Ascending aorta (tissue), 2 donors: ENCODE results near the gene PDE4B. TPM values are rescaled to one million over a fixed set of nuclear protein-coding genes. Genes with fewer than 3 reads are reported as not detected.

Experiments
- DNase-seq, 2 donors: peaks; one replicate each; pipeline ENCODE4 v3.0.0-alpha.2; 2019; ENCODE audit warnings: low spot score in 2 of 2
- H3K27ac ChIP-seq, 2 donors: fragments of 200-600 bp; sonication (generic); one replicate each; pipeline ENCODE4 v1.5.1; 2016 to 2017; ENCODE audit warnings: mild to moderate bottlenecking in 1 of 2
- H3K27me3 ChIP-seq: fragments of 200-600 bp; sonication (generic); one replicate; pipeline ENCODE4 v1.5.1; 2017
- H3K36me3 ChIP-seq, 2 donors: fragments of 200-600 bp; sonication (generic); one replicate each; pipeline ENCODE4 v1.5.1; 2016
- H3K4me1 ChIP-seq, 2 donors: fragments of 200-600 bp; sonication (generic); one replicate each; pipeline ENCODE4 v1.5.1; 2016 to 2017; ENCODE audit warnings: mild to moderate bottlenecking in 1 of 2
- H3K4me3 ChIP-seq, 2 donors: fragments of 200-600 bp; sonication (generic); one replicate each; pipeline ENCODE4 v1.5.1; 2016 to 2017; ENCODE audit warnings: mild to moderate bottlenecking in 1 of 2
- H3K9me3 ChIP-seq, 2 donors: fragments of 200-600 bp; sonication (generic); one replicate each; pipeline ENCODE4 v1.5.1; 2016
- intact Hi-C: fragments of 100-400 bp; cut with DNase I; formaldehyde crosslinking; loops from one replicate; pipeline ENCODE4 v1.15.1; 2023
- total RNA-seq: library from RNA; depleted of rRNA; stranded (reverse); fragments of >200 nt; gene quantifications from one replicate; pipeline ENCODE4 v1.1.0, GENCODE V29; 2016
- TF ChIP-seq, protein P1 (sequence below), 3 experiments: fragments of 200-600 bp in 2 of 3; fragments of 450-650 bp in 1 of 3; sonication (generic) in 2 of 3; IDR thresholded peaks; one replicate each; pipeline ENCODE4 v1.5.1; 2016 to 2019; ENCODE audit warnings: antibody characterized with exemption in 3 of 3, mild to moderate bottlenecking in 1 of 3, moderate library complexity in 1 of 3

The PDE4B gene
- total RNA-seq, 1 donor from 2014 or later: 4.5 TPM

DNA sequence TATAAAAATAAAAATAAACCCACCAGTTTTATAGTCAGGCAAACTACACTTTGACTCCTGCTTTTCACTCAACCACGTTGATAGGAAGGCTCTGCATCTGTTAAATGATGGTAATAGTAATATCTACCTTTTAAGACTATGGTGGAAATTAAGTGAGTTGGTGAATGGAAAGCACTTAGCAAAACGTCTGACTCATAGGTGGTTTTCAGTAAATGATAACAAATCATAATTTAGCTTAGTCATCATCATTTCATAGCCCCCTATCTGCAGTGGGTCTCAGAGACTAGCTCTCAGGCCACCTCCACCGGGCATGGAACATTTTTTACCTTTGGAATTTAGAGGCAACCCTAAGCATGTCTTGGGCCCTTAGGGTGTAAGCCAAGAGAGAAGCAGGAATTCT is 160.0 kb downstream of the PDE4B start:
- Histone ChIP-seq H3K27me3 (no peaks in the 10 kb centered on the region), H3K36me3 (no peaks in the 10 kb centered on the region), H3K4me1 (no peaks in the 10 kb centered on the region), H3K9me3 (no peaks in the 10 kb centered on the region), H3K27ac (no peak overlapping the region), H3K4me3 (no peak overlapping the region)
- intact Hi-C loops: loop anchor here (10.0 kb wide), 1 partner anchor 782 kb away; no protein-coding TSS in a partner anchor
- TF ChIP-seq, protein P1, sequence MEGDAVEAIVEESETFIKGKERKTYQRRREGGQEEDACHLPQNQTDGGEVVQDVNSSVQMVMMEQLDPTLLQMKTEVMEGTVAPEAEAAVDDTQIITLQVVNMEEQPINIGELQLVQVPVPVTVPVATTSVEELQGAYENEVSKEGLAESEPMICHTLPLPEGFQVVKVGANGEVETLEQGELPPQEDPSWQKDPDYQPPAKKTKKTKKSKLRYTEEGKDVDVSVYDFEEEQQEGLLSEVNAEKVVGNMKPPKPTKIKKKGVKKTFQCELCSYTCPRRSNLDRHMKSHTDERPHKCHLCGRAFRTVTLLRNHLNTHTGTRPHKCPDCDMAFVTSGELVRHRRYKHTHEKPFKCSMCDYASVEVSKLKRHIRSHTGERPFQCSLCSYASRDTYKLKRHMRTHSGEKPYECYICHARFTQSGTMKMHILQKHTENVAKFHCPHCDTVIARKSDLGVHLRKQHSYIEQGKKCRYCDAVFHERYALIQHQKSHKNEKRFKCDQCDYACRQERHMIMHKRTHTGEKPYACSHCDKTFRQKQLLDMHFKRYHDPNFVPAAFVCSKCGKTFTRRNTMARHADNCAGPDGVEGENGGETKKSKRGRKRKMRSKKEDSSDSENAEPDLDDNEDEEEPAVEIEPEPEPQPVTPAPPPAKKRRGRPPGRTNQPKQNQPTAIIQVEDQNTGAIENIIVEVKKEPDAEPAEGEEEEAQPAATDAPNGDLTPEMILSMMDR (IDR thresholded peaks at IDR 0.05): no peak
- DNase-seq: no peak

DNA sequence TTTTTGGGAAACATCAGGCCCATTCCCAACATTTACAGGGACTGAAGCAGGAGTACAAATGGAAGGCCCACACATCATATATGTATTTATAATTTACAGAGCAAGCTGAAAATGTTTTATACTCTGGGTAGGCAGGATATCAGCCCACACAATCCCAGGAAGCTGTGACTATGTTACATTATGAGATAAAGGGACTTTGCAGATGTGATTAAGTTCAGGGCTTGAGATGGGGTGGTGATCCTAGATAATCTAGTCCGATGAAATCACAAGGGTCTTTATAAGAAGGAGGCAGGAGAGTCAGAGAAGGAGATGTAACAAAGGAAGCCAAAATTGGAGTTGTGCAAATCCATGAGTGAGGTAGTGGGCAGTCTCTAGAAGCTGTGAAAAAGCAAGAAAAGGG is 160.5 kb downstream of the PDE4B start:
- Histone ChIP-seq H3K4me3 (no peak overlapping the region), H3K36me3 (no peaks in the 10 kb centered on the region), H3K27ac (no peak overlapping the region), H3K9me3 (no peaks in the 10 kb centered on the region), H3K4me1 (no peaks in the 10 kb centered on the region), H3K27me3 (no peaks in the 10 kb centered on the region)
- intact Hi-C loops: loop anchor here (10.0 kb wide), 1 partner anchor 782 kb away; no protein-coding TSS in a partner anchor
- TF ChIP-seq, protein P1 (IDR thresholded peaks at IDR 0.05): no peak
- no peak for DNase-seq

DNA sequence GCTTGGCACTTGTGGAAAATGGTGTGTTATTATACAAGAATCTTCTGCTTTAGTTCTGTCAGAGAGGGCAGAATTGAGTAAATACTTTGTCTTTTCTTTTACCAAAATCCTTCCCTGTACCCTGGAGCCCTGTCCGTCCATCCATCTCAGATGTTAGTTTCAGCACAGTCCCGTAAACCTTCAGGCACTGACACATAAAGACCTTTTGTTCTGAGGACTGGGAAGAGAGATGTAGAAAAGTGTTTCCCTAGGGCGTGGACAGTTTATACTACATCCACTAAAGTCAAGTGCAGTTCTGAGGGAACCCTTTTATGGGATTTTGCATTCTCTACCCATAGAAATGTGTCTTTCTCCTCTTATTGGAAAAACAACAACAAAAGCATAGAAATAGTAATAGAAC is 162.4 kb downstream of the PDE4B start:
- Histone ChIP-seq H3K9me3 (no peaks in the 10 kb centered on the region), H3K4me3 (no peak overlapping the region), H3K27me3 (no peaks in the 10 kb centered on the region), H3K4me1 (no peaks in the 10 kb centered on the region), H3K36me3 (no peaks in the 10 kb centered on the region), H3K27ac (no peak overlapping the region)
- TF ChIP-seq, protein P1 (IDR thresholded peaks at IDR 0.05): no peak
- intact Hi-C loops: loop anchor here (10.0 kb wide), 1 partner anchor 780 kb away; no protein-coding TSS in a partner anchor
- DNase-seq: no peak

- no peak for DNase-seq
- Histone ChIP-seq H3K4me3 (no peak overlapping the region), H3K27ac (no peak overlapping the region), H3K27me3 (no peaks in the 10 kb centered on the region), H3K4me1 (no peaks in the 10 kb centered on the region), H3K9me3 (no peaks in the 10 kb centered on the region), H3K36me3 (no peaks in the 10 kb centered on the region)
- TF ChIP-seq, protein P1 (IDR thresholded peaks at IDR 0.05): no peak
- intact Hi-C loops: loop anchor here (10.0 kb wide), 1 partner anchor 779 kb away; no protein-coding TSS in a partner anchor
Observed at GRCh38 chr1:65955503-65955902, 162.8 kb downstream of the PDE4B start.

GRCh38 chr1:65958561-65959350 is 166.1 kb downstream of the PDE4B start:
- H3K9me3 ChIP-seq: no peaks in the 10 kb centered on the region
- DNase-seq: no peak
- H3K4me3 ChIP-seq: no peak overlapping the region
- H3K27ac ChIP-seq: no peak overlapping the region
- TF ChIP-seq, protein P1 (IDR thresholded peaks at IDR 0.05): peak; percentile 45 to 78 (median 51)
- H3K4me1 ChIP-seq: no peaks in the 10 kb centered on the region
- intact Hi-C loops: loop anchor here (1.0 to 10.0 kb wide), 3 partner anchors 284 to 776 kb away; no protein-coding TSS in a partner anchor
- no peaks in the 10 kb centered on the region for H3K36me3 ChIP-seq
- H3K27me3 ChIP-seq: no peaks in the 10 kb centered on the region
